ENCODE data around the gene RPL31.

GRCh38 chr2:100964681-100965169, 37.4 kb upstream of the RPL31 start:
- TF ChIP-seq CTCF (IDR thresholded peaks at IDR 0.05; ENCODE audit: poor library complexity) (no peak), EZH2 (IDR thresholded peaks at IDR 0.05; ENCODE audit: borderline replicate concordance) (no peak), EZH2phosphoT487 (IDR thresholded peaks at IDR 0.05; ENCODE audit: low read depth, severe bottlenecking, unreplicated experiment) (no peak)

All from hepatocyte (in vitro differentiated cells).